Esophagus muscularis mucosa (tissue), 4 donors: ENCODE measurements around the gene SAMD4A. TPM values are rescaled to one million over a fixed set of nuclear protein-coding genes. Genes with fewer than 3 reads are reported as not detected.
A peak's percentile ranks its signal among the peaks of the same experiment; 100 is the strongest.

Experiments used
- DNase-seq: peaks from one replicate; pipeline ENCODE4 v3.0.0-alpha.2; 2017; ENCODE audit errors: extremely low spot score
- H3K27ac ChIP-seq, 4 donors: fragments of 200-600 bp; sonication (generic); replicated peaks in 1 of 4; 1 replicate in 3 of 4; 2 replicates in 1 of 4; pipeline ENCODE4 v1.5.1; 2016 to 2019; ENCODE audit warnings: mild to moderate bottlenecking in 1 of 4
- H3K27me3 ChIP-seq, 4 donors: fragments of 200-600 bp; sonication (generic); one replicate each; pipeline versions ENCODE4 v1.5.1 to v1.6.0; 2016 to 2019
- H3K36me3 ChIP-seq, 4 donors: fragments of 200-600 bp; sonication (generic); one replicate each; pipeline ENCODE4 v1.5.1; 2016 to 2019
- H3K4me1 ChIP-seq, 4 donors: fragments of 200-600 bp; sonication (generic); one replicate each; pipeline ENCODE4 v1.5.1; 2016 to 2019
- H3K4me3 ChIP-seq, 4 donors: fragments of 200-600 bp; sonication (generic); 1 replicate in 2 of 4; 2 replicates in 2 of 4; pipeline ENCODE4 v1.5.1; 2016 to 2019; ENCODE audit warnings: mild to moderate bottlenecking in 4 of 4, moderate library complexity in 1 of 4
- H3K9me3 ChIP-seq, 4 donors: fragments of 200-600 bp; sonication (generic); 1 replicate in 3 of 4; 2 replicates in 1 of 4; pipeline ENCODE4 v1.5.1; 2016 to 2019
- EP300 ChIP-seq: sonication (generic); formaldehyde crosslinking; IDR thresholded peaks from one replicate; pipeline ENCODE4 v1.6.1; 2017; ENCODE audit warnings: antibody characterized with exemption
- POLR2A ChIP-seq: fragments of 450-650 bp; IDR thresholded peaks from one replicate; pipeline ENCODE4 v1.6.1; 2017; ENCODE audit warnings: antibody characterized with exemption, moderate library complexity, mild to moderate bottlenecking, low read depth
- POLR2AphosphoS5 ChIP-seq, 2 donors: sonication (generic); formaldehyde crosslinking; IDR thresholded peaks; one replicate each; pipeline ENCODE4 v1.6.1; 2017; ENCODE audit warnings: antibody characterized with exemption in 2 of 2
- WGBS: methylation state at CpG from one replicate; pipeline ENCODE4 v1.1.5; 2018; 5-methylcytosine and 5-hydroxymethylcytosine counted together
- intact Hi-C: fragments of 100-400 bp; cut with DNase I; formaldehyde crosslinking; loops from one replicate; pipeline ENCODE4 v1.15.1; 2023
- total RNA-seq, 4 donors: library from RNA; depleted of rRNA; stranded (reverse); fragments of >200 nt; gene quantifications; one replicate each; pipeline versions ENCODE4 v1.1.0 to v1.2.1, GENCODE V29; 2016
- TF ChIP-seq, protein P1 (sequence below), 3 experiments: fragments of 200-600 bp in 2 of 3; fragments of 450-650 bp in 1 of 3; sonication (generic) in 2 of 3; IDR thresholded peaks; one replicate each; pipeline ENCODE4 v1.5.1; 2017 to 2019; ENCODE audit warnings: antibody characterized with exemption in 3 of 3, mild to moderate bottlenecking in 2 of 3, moderate library complexity in 1 of 3

SAMD4A gene
- total RNA-seq, 4 donors from 2014 or later: 76.8 to 123 (median 97.0) TPM

DNA sequence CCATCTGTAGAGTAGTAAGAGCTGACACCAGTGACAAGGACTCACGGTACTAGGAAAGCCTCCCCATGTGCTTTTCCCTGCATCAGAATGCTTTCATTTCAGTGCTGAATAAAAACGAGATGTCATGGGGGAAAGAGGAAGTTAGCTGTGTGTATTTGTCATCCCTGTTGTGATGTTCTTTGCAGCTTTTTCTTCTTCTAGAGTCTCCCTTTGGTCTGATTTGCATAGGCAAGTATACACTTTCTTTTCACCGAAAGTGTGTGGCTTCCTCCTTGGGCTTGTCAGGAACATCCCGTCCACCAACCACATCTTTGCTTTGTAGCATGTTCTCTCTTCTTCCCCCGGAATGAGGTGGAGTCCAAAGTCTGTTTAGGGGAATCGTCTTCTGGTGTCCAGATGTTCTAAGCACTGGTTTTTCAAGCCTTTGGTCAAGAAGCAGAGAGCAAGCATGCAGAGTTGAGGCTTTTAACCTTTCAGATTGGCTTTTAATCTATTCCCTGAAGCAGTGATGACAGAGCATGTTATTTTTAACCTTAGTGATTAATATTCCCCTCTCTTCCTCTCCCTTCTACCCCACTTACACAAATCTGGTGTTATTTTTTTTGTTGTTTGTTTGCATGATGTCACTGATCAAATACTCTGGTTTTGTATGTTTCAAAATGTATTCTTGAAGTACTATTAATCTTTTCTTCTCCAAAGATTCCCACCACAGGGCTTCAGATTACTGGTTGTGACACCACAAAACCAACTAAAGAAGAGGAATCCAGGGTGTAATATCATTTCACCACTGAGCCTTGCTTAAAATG lies 163.4 kb downstream of the SAMD4A start:
- intact Hi-C loops: no loop called here
- H3K4me3 ChIP-seq: peak overlapping the region in 3 of 4 donors; percentile 1 to 5 (median 5)
- no peak for TF ChIP-seq EP300
- TF ChIP-seq POLR2AphosphoS5 (IDR thresholded peaks at IDR 0.05): peak in 1 of 2 donors; percentile 20
- TF ChIP-seq, protein P1, sequence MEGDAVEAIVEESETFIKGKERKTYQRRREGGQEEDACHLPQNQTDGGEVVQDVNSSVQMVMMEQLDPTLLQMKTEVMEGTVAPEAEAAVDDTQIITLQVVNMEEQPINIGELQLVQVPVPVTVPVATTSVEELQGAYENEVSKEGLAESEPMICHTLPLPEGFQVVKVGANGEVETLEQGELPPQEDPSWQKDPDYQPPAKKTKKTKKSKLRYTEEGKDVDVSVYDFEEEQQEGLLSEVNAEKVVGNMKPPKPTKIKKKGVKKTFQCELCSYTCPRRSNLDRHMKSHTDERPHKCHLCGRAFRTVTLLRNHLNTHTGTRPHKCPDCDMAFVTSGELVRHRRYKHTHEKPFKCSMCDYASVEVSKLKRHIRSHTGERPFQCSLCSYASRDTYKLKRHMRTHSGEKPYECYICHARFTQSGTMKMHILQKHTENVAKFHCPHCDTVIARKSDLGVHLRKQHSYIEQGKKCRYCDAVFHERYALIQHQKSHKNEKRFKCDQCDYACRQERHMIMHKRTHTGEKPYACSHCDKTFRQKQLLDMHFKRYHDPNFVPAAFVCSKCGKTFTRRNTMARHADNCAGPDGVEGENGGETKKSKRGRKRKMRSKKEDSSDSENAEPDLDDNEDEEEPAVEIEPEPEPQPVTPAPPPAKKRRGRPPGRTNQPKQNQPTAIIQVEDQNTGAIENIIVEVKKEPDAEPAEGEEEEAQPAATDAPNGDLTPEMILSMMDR (IDR thresholded peaks at IDR 0.05): no peak
- TF ChIP-seq POLR2A: no peak
- peaks cover 25 to 36% (median 34%) of the 10 kb centered on the region in 4 donors for H3K4me1 ChIP-seq
- H3K27ac ChIP-seq: peak overlapping the region; percentile 10 to 64 (median 26)
- no peaks in the 10 kb centered on the region for H3K27me3 ChIP-seq
- H3K9me3 ChIP-seq: no peaks in the 10 kb centered on the region
- 35% methylated on average over 6 of the region's 6 CpGs for WGBS
- DNase-seq: no peak
- no peaks in the 10 kb centered on the region for H3K36me3 ChIP-seq

DNA sequence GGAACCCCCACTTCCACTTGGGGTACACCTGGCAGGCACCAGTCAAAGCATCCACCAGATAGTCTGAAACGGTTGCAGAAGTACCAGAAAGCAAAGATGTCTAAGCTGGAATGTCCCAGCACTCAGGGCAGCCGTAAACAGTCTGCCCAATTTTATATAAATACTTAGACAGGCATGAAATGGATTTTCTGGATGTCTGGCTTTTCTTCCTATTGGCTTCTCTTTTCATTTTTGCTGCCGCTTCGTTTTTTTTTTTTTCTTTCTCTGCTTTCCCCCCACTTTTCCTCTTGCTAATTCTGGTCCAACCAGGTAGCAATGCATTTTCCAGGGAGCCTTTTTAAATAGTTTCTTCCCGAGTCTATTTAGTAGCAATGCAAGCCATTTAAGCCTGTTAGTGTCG lies 168.0 kb downstream of the SAMD4A start:
- intact Hi-C loops: no loop called here
- Histone ChIP-seq H3K9me3 (no peaks in the 10 kb centered on the region), H3K36me3 (peaks cover 0 to 5% (median 0%) of the 10 kb centered on the region in 4 donors), H3K4me1 (peaks cover 25 to 53% (median 34%) of the 10 kb centered on the region in 4 donors), H3K27me3 (no peaks in the 10 kb centered on the region), H3K27ac (peak overlapping the region in 2 of 4 donors; percentile 13 to 23), H3K4me3 (no peak overlapping the region)
- TF ChIP-seq, protein P1 (IDR thresholded peaks at IDR 0.05): no peak
- no peak for TF ChIP-seq POLR2AphosphoS5 (IDR thresholded peaks at IDR 0.05)
- no peak for TF ChIP-seq POLR2A
- no peak for TF ChIP-seq EP300
- DNase-seq: no peak
- WGBS: 53% methylated on average over 6 of the region's 6 CpGs

DNA sequence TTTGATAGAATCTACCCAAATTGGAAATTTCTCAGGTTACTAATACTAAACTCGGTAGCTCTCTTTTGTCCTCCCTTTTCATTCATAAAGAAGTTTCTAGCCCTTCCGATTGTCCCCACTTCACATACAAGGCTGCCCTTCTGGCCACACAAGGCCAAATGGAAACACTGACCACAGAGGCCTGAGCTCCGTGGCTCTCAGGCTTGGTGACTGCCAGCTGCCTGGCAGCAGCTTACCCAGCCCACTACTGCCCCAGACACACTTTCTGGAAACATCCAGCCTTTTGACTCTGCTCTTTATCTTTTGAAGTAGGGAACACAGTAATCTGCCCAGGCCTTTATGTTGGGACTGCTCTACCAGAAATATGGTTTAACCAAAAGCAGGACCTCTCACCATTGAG lies 168.5 kb downstream of the SAMD4A start:
- Histone ChIP-seq H3K4me1 (peaks cover 23 to 48% (median 30%) of the 10 kb centered on the region in 4 donors), H3K27ac (peak overlapping the region in 3 of 4 donors; percentile 13 to 23 (median 15))
- 68% methylated on average over 3 of the region's 3 CpGs for WGBS

DNA sequence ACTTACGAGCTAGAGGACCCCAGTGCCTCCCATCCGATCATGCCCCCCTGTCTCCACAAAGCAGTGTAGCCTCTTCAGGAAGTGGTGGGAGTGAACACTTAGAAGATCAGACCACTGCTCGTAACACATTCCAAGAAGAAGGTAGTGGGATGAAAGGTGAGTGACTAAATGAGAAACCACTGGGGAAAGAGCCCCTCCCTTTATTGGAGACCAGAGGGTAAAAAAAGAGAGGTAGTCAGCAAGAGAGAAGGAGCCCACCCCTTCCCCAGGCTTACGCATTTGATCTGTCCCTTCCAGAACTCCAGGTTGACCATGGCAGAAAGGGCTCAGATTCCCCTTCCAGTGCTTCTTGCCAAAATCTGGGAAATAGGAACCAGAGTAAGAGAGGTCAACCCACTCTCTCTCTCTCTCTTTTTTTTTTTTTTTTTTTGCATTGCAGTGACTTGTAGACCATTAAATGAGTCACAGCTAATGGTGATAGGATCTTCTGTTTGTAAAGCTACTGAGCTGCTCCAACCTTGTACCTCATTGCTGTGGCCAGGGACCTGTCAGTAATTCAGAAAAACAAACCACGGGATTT lies 170.3 kb downstream of the SAMD4A start:
- no peaks in the 10 kb centered on the region for H3K9me3 ChIP-seq
- H3K27ac ChIP-seq: no peak overlapping the region
- TF ChIP-seq, protein P1 (IDR thresholded peaks at IDR 0.05): no peak
- TF ChIP-seq POLR2A (no peak), POLR2AphosphoS5 (IDR thresholded peaks at IDR 0.05) (no peak), EP300 (no peak)
- WGBS: 89% methylated on average over 5 of the region's 5 CpGs
- peaks cover 14 to 40% (median 22%) of the 10 kb centered on the region in 4 donors for H3K4me1 ChIP-seq
- H3K27me3 ChIP-seq: no peaks in the 10 kb centered on the region
- DNase-seq: no peak
- H3K4me3 ChIP-seq: no peak overlapping the region
- peaks cover 0 to 5% (median 0%) of the 10 kb centered on the region in 4 donors for H3K36me3 ChIP-seq
- intact Hi-C loops: no loop called here

More for the DNA sequence above, 168.5 kb downstream of the SAMD4A start:
- Histone ChIP-seq H3K27me3 (no peaks in the 10 kb centered on the region), H3K9me3 (no peaks in the 10 kb centered on the region), H3K4me3 (no peak overlapping the region), H3K36me3 (peaks cover 0 to 5% (median 0%) of the 10 kb centered on the region in 4 donors)
- DNase-seq: no peak
- TF ChIP-seq EP300: no peak
- no peak for TF ChIP-seq POLR2A
- TF ChIP-seq, protein P1 (IDR thresholded peaks at IDR 0.05): no peak
- no peak for TF ChIP-seq POLR2AphosphoS5 (IDR thresholded peaks at IDR 0.05)
- intact Hi-C loops: no loop called here
